ENCODE measurements around the gene TSACC.

Gene TSACC

DNA sequence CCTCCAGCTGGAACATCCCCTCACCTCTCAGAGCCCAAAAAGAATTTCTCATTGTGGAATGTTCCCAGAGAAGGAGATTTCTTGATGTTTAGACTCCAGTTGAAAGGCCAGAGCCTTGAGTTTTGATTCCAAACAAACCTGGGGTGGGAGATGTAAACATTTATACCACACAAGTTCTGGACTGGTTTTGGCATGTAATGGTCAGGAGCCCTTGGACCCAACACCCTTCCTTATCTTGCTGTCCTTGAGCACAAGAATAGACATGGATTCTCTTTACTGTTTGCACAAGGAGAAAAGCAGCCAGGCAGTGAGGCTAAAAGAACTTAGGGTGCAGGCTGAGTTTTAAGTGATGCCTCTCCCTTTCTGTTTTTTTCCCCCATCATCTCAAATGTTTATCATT lies 35.2 kb downstream of the TSACC start:
- Histone ChIP-seq H3K4me3 (ENCODE audit: low read length) (no peak overlapping the region), H3K36me3 (ENCODE audit: control insufficient read depth, insufficient read depth, low read length) (no peaks in the 10 kb centered on the region), H3K9me3 (ENCODE audit: control insufficient read depth, insufficient read depth, low read length) (no peaks in the 10 kb centered on the region), H3K27me3 (ENCODE audit: control insufficient read depth, insufficient read depth, low read length) (no peaks in the 10 kb centered on the region; the same call in 1 of the 2 replicates), H3K4me1 (ENCODE audit: control insufficient read depth, insufficient read depth, low read length) (0 out of 2 replicates have a peak, but pooled peaks cover 2% of the 10 kb centered on the region), H3K27ac (ENCODE audit: low read length) (no peak overlapping the region)
- no peak for DNase-seq (ENCODE audit: low read depth, low spot score)

DNA sequence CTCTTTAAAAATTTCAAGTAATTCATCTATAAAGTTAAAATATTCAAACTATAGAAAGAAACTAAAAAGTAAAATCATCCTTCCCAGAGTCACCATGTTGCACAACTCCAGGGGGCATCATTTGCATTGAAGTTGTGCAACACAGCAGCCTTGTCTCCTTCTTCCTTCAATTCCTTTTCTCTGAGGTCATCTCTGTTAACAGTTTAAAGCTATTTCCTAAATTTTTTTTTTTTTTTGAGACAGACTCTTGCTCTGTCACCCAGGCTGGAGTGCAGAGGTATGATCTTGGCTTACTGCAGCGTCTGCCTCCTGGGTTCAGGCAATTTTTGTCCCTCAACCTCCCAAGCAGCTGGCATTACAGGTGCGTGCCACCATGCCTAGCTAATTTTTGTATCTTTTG lies 37.8 kb downstream of the TSACC start:
- H3K9me3 ChIP-seq (ENCODE audit: control insufficient read depth, insufficient read depth, low read length) = no peaks in the 10 kb centered on the region
- no peak overlapping the region for H3K4me3 ChIP-seq (ENCODE audit: low read length)
- H3K27ac ChIP-seq (ENCODE audit: low read length) = no peak overlapping the region
- no CpG with 5 or more reads among the region's 2 CpGs for WGBS (ENCODE audit: insufficient coverage, insufficient read length)
- DNase-seq (ENCODE audit: low read depth, low spot score) = no peak
- H3K27me3 ChIP-seq (ENCODE audit: control insufficient read depth, insufficient read depth, low read length) = no peaks in the 10 kb centered on the region
- H3K36me3 ChIP-seq (ENCODE audit: control insufficient read depth, insufficient read depth, low read length) = no peaks in the 10 kb centered on the region
- no peaks in the 10 kb centered on the region for H3K4me1 ChIP-seq (ENCODE audit: control insufficient read depth, insufficient read depth, low read length)

DNA sequence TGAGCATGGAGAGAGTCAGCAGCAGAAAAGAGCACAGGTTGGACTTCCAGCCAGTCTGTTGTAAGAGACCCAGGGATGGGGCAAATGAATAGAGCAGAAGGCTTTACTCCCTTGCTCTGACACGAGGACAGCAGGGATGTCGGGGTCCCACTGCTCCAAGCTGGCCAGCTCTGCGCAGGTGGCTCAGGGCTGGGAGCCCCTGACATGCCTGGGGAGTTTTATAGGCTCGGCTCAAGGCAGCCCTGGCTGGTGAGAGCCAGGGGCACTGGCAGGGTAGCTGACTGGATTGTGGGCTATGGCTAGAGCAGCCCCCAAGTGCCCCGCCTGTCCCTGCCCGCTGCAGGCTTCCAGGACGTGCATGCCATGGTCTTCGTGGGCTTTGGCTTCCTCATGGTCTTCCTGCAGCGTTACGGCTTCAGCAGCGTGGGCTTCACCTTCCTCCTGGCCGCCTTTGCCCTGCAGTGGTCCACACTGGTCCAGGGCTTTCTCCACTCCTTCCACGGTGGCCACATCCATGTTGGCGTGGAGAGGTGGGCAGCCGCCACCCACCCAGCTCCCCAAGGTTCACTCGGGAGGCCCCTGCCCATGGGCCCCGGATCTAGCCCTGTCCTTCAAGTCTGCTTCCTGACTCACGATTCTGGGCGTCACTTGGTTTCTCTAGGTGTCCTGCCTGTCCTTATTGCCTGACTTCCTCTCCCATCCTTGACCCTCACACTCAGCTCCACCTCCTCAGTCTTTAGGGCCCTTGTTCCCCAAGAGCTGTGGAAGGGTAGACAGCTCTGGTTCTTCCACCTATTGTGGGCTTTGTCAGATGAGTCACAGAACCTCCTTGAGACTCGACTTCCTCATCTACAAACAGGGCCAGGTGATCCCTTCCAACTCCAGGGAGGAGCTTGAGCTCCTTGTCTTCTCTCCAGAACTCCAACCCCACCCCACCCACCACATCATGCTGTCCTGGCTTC lies 38.9 kb downstream of the TSACC start:
- Histone ChIP-seq H3K9me3 (ENCODE audit: control insufficient read depth, insufficient read depth, low read length) (no peaks in the 10 kb centered on the region), H3K27me3 (ENCODE audit: control insufficient read depth, insufficient read depth, low read length) (no peaks in the 10 kb centered on the region), H3K27ac (ENCODE audit: low read length) (no peak overlapping the region), H3K4me3 (ENCODE audit: low read length) (no peak overlapping the region), H3K4me1 (ENCODE audit: control insufficient read depth, insufficient read depth, low read length) (no peaks in the 10 kb centered on the region), H3K36me3 (ENCODE audit: control insufficient read depth, insufficient read depth, low read length) (no peaks in the 10 kb centered on the region)
- WGBS (ENCODE audit: insufficient coverage, insufficient read length) = no CpG with 5 or more reads among the region's 20 CpGs
- DNase-seq (ENCODE audit: low read depth, low spot score) = no peak

DNA sequence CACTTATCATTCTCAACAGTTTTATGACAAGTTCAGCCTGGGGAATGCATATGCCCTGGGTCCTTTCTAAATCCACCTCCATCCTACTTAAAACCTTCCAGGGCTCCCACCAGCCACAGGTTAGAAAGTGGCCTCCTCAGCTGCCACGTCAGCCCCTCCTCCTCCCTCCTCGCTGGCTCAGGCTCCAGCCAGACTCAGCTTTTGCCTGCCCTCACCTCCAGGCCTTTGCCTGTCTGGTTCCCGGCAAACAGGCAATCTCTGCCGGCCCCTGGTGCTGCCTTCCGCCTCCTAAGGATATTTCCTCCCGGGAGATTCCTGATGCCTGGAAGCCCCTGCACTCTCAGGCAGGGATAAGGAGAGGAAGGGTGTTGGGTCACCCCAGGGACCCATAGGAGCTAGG lies 40.2 kb downstream of the TSACC start:
- no peaks in the 10 kb centered on the region for H3K36me3 ChIP-seq (ENCODE audit: control insufficient read depth, insufficient read depth, low read length)
- no peaks in the 10 kb centered on the region for H3K4me1 ChIP-seq (ENCODE audit: control insufficient read depth, insufficient read depth, low read length)
- no peak overlapping the region for H3K4me3 ChIP-seq (ENCODE audit: low read length)
- no peak overlapping the region for H3K27ac ChIP-seq (ENCODE audit: low read length)
- no peak for DNase-seq (ENCODE audit: low read depth, low spot score)
- no CpG with 5 or more reads among the region's 6 CpGs for WGBS (ENCODE audit: insufficient coverage, insufficient read length)
- no peaks in the 10 kb centered on the region for H3K9me3 ChIP-seq (ENCODE audit: control insufficient read depth, insufficient read depth, low read length)
- H3K27me3 ChIP-seq (ENCODE audit: control insufficient read depth, insufficient read depth, low read length) = no peaks in the 10 kb centered on the region

- H3K36me3 ChIP-seq (ENCODE audit: control insufficient read depth, insufficient read depth, low read length) = no peaks in the 10 kb centered on the region
- H3K4me1 ChIP-seq (ENCODE audit: control insufficient read depth, insufficient read depth, low read length) = no peaks in the 10 kb centered on the region
- WGBS (ENCODE audit: insufficient coverage, insufficient read length) = no CpG with 5 or more reads among the region's 3 CpGs
- no peak for DNase-seq (ENCODE audit: low read depth, low spot score)
- no peak overlapping the region for H3K27ac ChIP-seq (ENCODE audit: low read length)
- H3K9me3 ChIP-seq (ENCODE audit: control insufficient read depth, insufficient read depth, low read length) = no peaks in the 10 kb centered on the region
- no peak overlapping the region for H3K4me3 ChIP-seq (ENCODE audit: low read length)
- no peaks in the 10 kb centered on the region for H3K27me3 ChIP-seq (ENCODE audit: control insufficient read depth, insufficient read depth, low read length)
These were observed 41.3 kb downstream of the TSACC start for GRCh38 chr1:156379420-156380165.

GRCh38 chr1:156382561-156382960 lies 44.2 kb downstream of the TSACC start:
- no peaks in the 10 kb centered on the region for H3K4me1 ChIP-seq (ENCODE audit: control insufficient read depth, insufficient read depth, low read length)
- H3K36me3 ChIP-seq (ENCODE audit: control insufficient read depth, insufficient read depth, low read length) = no peaks in the 10 kb centered on the region
- WGBS (ENCODE audit: insufficient coverage, insufficient read length) = no CpG with 5 or more reads among the region's 7 CpGs
- H3K27me3 ChIP-seq (ENCODE audit: control insufficient read depth, insufficient read depth, low read length) = peaks cover 3% of the 10 kb centered on the region; the same call in 1 of the 2 replicates
- H3K4me3 ChIP-seq (ENCODE audit: low read length) = no peak overlapping the region
- no peaks in the 10 kb centered on the region for H3K9me3 ChIP-seq (ENCODE audit: control insufficient read depth, insufficient read depth, low read length)
- H3K27ac ChIP-seq (ENCODE audit: low read length) = no peak overlapping the region
- DNase-seq (ENCODE audit: low read depth, low spot score) = no peak

DNA sequence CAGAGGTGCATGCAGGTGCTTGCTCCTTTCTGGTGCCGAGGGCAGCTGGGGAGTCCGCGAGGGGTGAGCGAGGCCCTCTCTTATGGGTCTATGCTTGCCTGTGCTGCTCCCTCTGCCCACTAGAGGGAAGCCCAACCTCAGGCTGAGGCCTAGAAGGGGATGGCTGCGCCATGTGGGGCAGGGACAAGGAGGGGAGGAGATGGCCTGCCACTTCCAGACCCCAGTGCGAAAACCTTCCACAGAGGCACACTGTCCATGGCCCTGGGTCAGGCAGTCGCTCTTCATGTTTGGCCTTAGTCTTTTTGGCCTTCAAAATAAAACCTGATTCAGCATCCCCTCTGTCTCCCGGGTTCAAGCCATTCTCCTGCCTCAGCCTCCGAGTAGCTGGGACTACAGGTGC lies 44.7 kb downstream of the TSACC start:
- Histone ChIP-seq H3K36me3 (ENCODE audit: control insufficient read depth, insufficient read depth, low read length) (no peaks in the 10 kb centered on the region), H3K27ac (ENCODE audit: low read length) (no peak overlapping the region), H3K27me3 (ENCODE audit: control insufficient read depth, insufficient read depth, low read length) (peaks cover 8% of the 10 kb centered on the region; the same call in 1 of the 2 replicates), H3K9me3 (ENCODE audit: control insufficient read depth, insufficient read depth, low read length) (no peaks in the 10 kb centered on the region), H3K4me1 (ENCODE audit: control insufficient read depth, insufficient read depth, low read length) (no peaks in the 10 kb centered on the region), H3K4me3 (ENCODE audit: low read length) (no peak overlapping the region)
- DNase-seq (ENCODE audit: low read depth, low spot score) = peak; percentile 82
- WGBS (ENCODE audit: insufficient coverage, insufficient read length) = no CpG with 5 or more reads among the region's 9 CpGs

GRCh38 chr1:156384007-156384406 lies 45.7 kb downstream of the TSACC start:
- H3K27ac ChIP-seq (ENCODE audit: low read length) = no peak overlapping the region
- peaks cover 3% of the 10 kb centered on the region for H3K4me1 ChIP-seq (ENCODE audit: control insufficient read depth, insufficient read depth, low read length)
- H3K36me3 ChIP-seq (ENCODE audit: control insufficient read depth, insufficient read depth, low read length) = no peaks in the 10 kb centered on the region
- DNase-seq (ENCODE audit: low read depth, low spot score) = no peak
- no CpG with 5 or more reads among the region's 3 CpGs for WGBS (ENCODE audit: insufficient coverage, insufficient read length)
- peaks cover 13% of the 10 kb centered on the region; the same call in 1 of the 2 replicates for H3K27me3 ChIP-seq (ENCODE audit: control insufficient read depth, insufficient read depth, low read length)
- no peaks in the 10 kb centered on the region for H3K9me3 ChIP-seq (ENCODE audit: control insufficient read depth, insufficient read depth, low read length)
- H3K4me3 ChIP-seq (ENCODE audit: low read length) = no peak overlapping the region

GRCh38 chr1:156384658-156385057 lies 46.3 kb downstream of the TSACC start:
- no peak overlapping the region for H3K27ac ChIP-seq (ENCODE audit: low read length)
- H3K4me3 ChIP-seq (ENCODE audit: low read length) = no peak overlapping the region
- H3K27me3 ChIP-seq (ENCODE audit: control insufficient read depth, insufficient read depth, low read length) = peaks cover 18% of the 10 kb centered on the region; the same call in 1 of the 2 replicates
- H3K36me3 ChIP-seq (ENCODE audit: control insufficient read depth, insufficient read depth, low read length) = no peaks in the 10 kb centered on the region
- no peaks in the 10 kb centered on the region for H3K9me3 ChIP-seq (ENCODE audit: control insufficient read depth, insufficient read depth, low read length)
- peaks cover 3% of the 10 kb centered on the region for H3K4me1 ChIP-seq (ENCODE audit: control insufficient read depth, insufficient read depth, low read length)
- DNase-seq (ENCODE audit: low read depth, low spot score) = no peak
- no CpG with 5 or more reads among the region's 5 CpGs for WGBS (ENCODE audit: insufficient coverage, insufficient read length)

DNA sequence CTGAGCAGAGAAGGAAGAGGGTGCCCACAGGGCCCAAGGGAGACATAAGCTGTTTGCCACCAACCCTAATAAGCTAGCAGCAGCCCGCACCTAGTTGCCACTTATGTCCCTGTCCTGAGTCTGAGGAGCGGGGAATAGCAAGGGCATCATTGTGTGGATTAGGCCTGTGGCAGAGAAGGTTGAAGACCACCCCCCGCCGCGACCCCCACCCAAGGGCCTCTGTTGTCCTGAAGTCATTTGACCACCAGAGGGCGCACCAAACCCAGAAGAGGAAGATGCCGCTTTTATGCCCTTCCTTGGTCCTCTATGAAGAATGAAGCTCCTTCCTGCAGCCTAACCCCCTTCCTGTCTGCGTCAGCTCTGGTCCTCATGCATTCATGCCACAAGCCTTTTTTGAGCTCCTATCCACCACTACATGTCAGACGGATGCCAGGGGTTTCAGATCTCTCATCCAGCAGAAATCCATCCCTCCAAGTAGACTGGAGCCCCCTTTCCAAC lies 47.3 kb downstream of the TSACC start:
- H3K4me1 ChIP-seq (ENCODE audit: control insufficient read depth, insufficient read depth, low read length) = peaks cover 4% of the 10 kb centered on the region
- no peak overlapping the region for H3K4me3 ChIP-seq (ENCODE audit: low read length)
- no peak overlapping the region for H3K27ac ChIP-seq (ENCODE audit: low read length)
- peaks cover 18% of the 10 kb centered on the region; the same call in 1 of the 2 replicates for H3K27me3 ChIP-seq (ENCODE audit: control insufficient read depth, insufficient read depth, low read length)
- no peaks in the 10 kb centered on the region for H3K9me3 ChIP-seq (ENCODE audit: control insufficient read depth, insufficient read depth, low read length)
- no peaks in the 10 kb centered on the region for H3K36me3 ChIP-seq (ENCODE audit: control insufficient read depth, insufficient read depth, low read length)
- no peak for DNase-seq (ENCODE audit: low read depth, low spot score)
- no CpG with 5 or more reads among the region's 9 CpGs for WGBS (ENCODE audit: insufficient coverage, insufficient read length)
